HG02571 (cell line): ENCODE measurements around the gene TMEM72.

ENCODE experiments used
- ATAC-seq: cut with Tn5 transposase; IDR thresholded peaks from one replicate; pipeline ENCODE4 v1.9.1; 2021; ENCODE audit warnings: mild to moderate bottlenecking, moderate library complexity; ENCODE audit not compliant: unreplicated experiment

The TMEM72 gene

DNA sequence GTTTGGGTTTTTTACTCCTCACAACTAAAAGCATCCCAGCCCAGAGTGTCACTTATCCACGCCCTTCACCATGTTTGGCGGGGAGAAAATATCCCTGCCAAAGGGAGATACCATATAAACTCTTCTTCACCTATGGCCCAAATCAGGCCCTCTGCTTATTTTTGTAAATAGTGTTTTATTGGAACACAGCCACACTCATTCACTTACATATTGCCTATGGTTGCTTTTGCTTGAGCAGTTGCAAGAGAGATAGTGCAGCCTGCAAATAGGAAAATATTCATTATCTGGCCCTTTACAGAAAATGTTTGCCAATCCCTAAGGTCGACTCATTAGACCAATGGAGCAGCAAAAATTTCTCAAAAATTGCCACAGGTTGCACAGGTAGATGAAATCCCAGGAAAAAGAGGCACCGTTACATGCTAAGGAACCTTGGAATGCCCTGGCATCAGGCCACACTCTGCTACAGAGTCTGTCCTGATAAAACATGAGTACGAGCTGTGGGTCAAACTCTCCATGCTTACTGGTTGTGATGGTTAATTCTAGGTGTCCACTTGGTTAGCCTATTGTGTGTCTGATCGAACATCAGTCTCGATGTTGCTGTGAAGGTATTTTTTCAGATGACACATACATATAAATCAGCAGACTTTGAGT, 40.6 kb downstream of the TMEM72 start:
- no peak for ATAC-seq

DNA sequence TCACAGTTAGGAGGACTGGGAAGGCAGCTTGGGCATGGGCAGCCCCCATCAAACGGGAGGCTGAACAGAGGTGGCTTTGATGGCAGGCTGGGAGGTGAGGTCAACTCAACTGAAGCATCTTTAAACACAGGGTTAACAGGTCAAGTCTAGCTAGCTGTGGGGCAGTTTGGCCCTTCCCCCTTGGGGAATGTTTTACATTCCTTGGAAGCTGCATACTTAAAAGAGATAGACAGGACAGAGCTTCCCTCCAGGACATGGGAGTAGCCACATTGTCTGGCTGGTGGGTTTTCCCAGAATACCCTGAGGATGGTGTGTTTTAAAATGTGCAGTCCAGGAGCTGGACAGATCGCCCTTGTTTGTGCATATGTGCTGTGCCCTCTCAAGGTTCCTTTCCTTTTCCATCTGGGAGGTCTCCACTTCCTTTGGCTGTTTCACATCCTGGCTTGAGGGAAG, 41.7 kb downstream of the TMEM72 start:
- no peak for ATAC-seq

DNA sequence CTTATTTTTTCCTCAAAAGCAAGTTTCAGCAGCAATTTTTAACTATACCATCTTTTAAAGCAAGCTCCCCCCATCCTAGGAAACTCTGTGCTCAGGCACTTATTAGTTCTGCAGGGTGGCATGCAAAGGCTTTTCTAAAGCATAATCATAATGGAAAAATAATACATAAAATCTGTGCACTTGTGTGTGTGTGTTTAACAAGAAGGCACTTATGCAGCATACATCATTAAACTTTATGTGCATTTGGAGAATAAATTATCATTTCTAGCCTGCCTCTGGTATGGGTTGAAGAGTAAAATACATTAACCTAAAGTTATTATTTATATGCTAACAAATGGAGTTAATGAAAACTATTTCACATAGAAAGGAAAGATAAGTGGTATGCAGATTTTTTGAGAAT, 42.9 kb downstream of the TMEM72 start:
- no peak for ATAC-seq

DNA sequence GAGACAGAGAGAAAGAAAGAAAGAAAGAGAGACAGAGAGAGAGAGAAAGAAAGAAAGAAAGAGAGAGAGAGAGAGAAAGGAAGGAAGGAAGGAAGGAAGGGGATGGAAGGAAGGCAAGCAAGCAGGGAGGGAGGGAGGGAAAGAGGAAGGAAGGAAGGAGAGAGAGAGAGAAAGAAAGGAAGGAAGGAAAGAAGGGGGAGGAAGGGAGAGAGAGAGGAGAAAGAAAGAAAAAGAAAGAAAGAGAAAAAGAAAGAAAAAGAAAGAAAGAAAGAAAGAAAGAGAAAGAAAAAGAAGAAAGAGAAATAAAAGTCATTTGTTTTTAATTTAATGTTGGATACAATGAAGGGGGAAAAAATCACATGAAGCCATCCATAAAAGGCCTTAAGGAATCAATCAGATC, 43.8 kb downstream of the TMEM72 start:
- no peak for ATAC-seq

DNA sequence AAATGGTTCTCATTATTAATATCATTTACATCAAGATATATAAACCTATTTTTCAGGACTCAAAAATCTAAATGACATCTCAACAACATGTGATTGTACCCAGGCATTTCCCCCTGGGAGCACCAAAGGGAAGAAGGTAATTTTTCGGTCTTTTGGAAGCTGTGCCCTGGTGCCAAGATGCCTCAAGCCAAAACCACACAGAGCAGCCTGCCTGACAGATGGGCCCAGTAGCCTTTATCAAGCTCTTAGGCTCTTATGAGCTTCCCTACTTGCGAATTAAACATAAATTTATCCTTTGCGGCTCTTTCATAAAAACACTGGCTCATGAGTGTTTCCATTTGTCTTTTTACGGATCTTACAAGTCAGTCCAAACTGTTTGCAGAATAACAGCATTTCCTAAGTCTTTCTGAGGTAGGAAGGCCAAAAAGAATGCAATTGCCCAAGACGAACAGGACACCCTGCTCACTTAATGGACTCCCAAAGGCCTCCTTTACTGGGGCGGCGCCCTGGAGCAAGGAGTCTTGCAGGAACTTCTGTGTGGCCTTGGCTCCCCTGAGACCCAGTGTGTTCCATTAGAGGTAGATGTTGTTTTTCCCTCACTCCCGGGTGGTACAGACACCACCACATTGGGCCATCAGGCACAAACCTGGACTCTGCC, 44.4 kb downstream of the TMEM72 start:
- no peak for ATAC-seq

DNA sequence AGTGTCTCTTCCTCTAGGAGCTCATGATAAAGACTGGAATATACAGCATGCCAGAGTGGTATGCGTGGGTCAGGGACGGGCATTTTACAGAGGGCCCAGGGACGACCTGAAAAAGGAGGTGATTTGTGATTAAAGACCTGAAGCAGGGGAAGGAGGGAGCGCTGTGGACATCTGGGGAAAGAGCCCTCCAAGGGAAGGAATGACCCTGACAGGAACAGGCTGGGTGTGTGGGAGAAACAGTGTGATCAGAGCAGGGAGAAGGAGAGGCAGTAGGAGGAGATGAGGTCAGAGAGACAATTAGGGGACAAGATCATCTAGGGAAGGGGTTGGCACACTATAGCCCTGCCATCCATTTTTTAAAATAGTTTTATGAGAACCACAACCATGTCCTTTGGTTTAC, 45.1 kb downstream of the TMEM72 start:
- no peak for ATAC-seq

DNA sequence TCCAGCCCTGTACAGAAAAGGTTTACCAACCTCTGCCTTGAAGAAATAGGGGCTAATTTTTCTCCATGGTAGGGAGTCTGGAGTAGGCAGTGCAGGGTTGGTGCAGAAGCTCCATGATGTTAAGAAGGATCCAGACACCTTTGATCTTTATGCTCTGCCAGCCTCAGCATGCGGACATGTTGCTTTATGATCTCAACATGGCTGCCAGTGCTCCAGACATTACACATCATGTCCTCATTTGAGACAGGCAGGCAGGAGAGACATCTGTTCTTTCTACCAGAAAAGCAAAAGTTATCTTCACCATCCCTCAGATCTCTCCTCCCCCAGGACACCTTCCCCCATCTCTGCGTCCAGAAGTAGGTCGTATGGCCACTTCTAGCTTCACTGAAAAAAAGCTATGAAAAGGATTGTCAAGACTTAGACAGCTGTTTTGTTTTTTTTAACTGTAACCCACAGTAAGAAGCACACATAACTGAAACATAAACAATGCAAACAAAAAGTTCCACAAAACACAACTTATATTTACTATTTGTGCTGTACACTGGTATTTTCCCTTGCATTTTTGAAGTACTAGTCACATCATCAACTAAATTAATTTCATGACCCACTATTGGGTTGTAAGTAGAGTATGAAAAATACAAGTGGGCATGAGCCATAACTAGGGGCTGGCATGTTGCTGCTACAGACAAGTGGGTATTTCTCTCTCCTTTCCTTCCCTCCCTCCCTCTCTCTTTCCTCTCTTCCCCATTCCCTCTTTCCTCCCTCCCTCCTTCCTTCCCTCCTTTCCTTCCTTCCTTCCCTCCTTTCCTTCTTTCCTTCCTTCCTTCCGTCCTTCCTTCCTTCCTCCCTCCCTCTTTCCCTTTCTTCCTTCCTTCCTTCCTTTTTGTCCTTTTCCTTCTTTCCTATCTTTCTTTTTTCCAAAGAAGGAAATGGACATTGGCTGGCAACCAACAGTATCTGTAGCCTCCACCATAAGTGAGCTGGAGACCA, 45.9 kb downstream of the TMEM72 start:
- ATAC-seq = no peak

DNA sequence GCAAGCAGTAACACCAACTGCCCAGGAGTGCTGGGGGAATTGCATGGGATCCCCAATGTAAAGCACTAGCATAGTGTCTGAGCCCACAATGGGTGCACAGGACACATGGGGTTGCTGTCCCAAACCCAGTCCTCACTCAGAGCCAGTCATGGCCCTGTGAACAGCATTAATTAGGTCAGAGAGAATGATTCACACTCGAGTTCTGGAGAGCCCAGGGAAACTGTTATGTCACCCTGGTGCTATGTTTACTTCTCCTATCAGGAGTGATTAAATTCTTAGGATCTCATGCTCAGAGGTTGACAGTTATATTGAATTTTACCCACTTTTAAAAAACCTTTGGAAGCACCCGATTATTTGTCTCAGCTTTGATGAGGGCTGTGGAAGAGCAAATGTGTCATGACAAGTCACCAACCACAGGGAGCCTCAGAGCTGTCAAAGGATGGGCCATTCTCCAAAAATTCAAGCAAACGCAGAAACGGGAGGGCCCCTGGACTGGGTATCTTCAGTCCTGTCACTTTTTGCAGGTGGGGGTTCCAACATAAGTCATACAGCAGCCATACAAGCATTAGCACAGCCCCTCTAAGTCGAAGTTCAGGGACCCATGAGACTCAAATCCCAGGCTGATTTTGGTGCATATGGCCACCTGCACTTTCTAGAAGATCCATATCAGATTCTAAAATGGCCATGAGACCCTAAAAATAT, 47.2 kb downstream of the TMEM72 start:
- no peak for ATAC-seq

DNA sequence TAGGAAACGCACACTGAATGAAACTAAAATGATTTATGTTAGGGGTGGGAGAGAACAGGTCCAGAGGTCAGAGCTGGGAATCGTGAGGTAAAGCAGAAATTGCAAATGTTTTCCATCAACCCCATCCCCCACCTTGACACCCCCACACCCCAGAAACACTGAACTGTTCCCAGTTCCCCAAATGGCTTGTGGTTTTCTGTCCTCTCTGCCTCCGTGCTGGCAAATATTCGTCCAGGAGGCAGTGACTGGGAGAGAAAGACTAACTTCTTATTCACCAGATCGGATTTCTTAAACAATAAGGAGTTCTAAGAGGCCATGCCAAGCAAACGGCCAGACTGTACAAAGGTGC, 47.7 kb downstream of the TMEM72 start:
- no peak for ATAC-seq

DNA sequence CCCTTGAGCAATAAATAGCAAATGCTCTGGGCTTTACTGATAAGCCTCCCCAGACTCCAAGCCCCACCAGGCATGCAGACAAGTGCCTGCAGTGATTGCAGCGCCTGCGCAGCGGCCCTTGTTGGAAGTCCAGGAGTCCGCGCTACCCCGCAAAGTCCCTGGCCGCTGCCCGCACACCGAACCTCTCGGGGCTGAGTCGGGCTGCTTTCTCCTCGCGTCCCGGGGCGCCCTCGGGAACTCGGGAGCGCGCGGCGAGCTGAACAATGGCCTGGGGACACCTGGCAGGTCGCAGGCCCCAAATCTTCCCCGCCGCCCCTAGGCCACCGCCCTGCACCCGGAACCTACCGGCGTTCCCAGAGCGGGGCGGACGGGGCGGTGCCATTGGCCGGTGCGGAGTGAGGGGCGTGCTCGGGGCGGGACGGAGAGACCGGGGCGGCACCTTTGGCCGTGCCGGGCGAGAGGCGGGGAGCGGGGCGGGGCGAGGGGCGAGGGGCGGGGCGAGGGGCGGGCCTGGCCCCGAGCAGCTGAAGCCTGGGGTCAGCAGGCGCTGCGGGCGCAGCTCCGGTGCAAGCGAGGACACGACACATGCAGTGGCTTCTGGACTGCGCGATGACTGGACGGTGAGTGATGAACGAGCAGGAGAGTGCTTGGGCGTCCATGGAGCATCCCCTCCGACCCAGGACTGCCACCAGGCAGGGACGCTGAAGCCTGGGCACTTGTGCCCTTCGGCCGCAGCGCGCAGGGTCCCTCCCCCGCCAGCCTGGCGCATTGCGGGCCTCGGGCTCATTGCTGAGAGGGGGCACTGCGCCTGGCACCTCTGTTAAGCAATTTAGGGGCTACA, 48.3 kb downstream of the TMEM72 start, which contains the start of gene RASSF4:
Gene RASSF4 (plus strand): TSS at position 556 of the 841 bp plus-strand sequence. CDS start 10,401 bp downstream, outside the sequence.
- ATAC-seq = peak; percentile 96

DNA sequence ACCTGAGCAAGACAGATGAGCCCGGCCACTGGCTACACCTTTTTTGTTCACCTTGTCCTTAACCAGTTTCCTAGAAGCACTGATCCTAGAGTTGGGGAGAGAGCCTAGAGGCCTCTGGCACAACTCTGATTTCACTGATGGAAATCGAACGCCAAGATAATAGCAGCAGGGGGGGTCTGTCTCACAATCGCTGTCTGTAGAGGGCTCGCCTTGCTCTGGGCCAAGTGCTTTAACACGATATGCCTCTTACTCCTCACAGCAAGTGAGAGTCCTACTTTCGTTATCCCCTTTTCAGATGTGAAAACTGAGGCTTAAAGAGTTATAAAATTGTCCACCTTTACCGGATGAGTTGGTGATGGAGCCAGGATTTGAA, 48.9 kb downstream of the TMEM72 start:
- ATAC-seq = no peak

DNA sequence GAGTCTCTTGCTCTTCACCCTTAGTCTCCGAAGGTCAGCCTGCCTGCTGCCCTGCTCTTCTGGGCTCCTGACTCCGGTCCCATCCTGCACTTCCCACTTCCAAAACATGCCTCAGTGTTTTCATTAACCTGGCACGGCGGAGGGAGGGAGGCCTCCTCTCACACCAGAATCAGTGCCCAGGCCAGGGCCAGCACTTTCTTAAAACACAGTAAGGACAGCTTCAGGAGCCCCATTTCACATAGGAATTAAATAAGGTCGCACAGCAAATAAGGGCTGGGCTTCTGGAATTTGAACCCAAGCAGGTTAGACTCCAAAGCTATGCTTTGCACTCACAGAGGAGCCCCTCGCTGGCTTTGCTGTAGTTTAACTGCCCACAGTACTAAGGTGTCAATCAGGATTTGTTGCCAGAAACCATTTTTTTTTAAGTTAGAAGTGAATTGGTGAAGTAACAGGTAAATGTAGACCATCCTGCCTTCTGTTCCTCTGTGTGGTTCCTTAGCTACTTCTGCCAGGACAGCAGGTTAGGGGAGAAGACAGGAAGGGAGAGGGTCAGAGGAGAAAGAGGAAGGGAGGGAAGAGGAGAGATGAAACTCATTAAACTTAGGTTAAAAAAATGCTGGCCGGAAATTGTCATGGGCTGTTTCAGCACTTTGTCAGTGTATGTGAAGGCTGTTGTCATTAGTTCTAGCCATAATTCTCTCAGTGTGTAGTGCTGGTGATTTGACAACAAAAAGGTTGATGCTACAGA, 49.5 kb downstream of the TMEM72 start:
- ATAC-seq = no peak

DNA sequence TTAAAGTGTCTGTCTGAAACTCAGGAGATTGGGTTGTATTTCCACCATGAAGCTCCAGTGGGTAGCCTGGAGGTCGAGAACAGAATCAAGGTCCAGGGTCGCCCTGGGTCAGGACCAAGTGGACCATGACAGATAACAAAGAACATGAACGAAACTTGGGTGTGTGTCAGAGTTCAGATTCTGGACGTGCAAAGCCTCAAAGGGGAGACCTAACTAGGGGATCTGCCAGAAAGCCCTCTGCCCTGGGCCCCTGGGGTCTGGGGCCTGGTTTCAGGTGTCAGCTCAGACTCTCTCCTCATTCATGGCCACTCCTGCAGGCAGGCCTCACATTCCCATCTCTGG, 50.1 kb downstream of the TMEM72 start:
- ATAC-seq = no peak

DNA sequence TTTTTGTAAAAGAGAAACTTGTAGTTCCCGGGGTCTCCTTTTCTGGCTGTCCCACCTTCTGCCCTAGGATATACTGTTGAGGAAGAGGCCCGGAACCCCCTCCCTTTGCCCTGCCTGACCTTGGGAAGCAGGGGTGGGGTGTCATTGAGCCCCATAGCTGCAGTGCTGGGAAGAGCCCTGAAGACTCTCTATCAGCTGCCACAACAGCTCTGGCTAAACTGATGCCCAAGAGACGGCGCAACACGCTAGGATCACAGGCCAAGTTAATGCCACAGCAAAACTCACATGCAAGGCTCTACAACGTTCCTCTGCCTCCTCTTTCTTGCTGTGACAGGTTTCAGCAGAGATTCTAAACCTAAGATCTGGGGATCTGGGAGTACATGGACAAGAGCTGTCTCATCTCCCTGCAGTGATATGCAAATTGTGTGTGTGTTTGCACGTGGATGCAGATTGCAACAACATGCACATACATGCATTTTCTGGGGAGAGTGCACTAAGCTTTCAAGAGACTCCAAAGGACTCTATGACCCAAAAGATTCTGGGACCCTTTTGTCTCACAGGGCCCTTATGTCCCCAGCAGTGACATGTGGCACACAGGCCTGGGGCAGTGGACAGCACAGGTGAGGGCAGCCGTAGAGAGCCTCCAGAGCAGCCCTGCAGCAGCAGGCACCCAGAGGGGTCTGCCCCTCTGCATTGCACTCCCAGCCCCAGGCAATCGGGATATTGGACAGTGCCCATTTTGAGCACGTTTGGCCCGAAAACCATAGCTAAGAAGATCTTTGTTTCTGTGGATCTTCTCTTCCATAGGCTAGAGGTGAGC, 51.0 kb downstream of the TMEM72 start:
- ATAC-seq = no peak

DNA sequence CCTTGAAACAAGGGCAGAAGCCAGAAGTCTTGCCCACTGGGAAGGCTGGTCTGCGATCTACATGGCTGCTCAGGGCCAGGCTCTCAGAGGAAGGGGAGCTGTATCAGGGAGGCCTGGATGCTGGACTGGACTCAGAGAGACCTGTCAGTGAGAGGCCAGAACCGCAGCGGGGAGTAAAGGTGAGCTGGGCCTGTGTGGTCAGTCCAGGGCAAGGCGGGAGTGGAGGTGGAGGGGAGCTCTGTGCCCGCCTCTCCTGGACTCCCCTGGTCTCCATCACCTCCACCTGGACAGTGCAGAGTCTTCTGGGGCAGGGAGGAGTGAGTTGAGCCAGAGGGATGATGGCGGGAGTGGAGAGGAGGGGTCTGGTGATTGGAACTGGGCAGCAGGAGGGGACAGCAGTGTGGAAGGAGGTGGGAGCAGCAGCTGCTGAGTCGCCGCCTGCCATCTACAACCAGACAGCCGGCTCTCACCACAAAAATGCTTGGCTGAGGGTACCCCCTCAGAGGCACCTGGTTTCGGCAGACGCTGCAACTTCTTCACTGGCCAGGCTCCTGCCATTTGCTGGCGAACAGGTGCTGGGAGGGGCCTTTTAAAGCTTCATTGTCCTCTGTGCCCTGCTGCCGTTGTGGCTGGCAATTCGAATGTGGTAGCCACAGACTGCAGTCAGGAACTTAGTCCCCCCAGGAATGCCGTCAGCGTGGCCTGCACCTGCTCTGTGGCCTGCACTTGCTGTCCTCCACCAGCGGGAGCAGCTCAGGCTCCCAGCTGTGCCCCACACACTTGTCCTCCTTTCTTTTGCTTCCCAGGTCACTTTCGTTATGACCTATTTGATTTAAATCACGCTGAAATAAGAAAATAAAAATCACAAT, 52.0 kb downstream of the TMEM72 start:
- no peak for ATAC-seq

DNA sequence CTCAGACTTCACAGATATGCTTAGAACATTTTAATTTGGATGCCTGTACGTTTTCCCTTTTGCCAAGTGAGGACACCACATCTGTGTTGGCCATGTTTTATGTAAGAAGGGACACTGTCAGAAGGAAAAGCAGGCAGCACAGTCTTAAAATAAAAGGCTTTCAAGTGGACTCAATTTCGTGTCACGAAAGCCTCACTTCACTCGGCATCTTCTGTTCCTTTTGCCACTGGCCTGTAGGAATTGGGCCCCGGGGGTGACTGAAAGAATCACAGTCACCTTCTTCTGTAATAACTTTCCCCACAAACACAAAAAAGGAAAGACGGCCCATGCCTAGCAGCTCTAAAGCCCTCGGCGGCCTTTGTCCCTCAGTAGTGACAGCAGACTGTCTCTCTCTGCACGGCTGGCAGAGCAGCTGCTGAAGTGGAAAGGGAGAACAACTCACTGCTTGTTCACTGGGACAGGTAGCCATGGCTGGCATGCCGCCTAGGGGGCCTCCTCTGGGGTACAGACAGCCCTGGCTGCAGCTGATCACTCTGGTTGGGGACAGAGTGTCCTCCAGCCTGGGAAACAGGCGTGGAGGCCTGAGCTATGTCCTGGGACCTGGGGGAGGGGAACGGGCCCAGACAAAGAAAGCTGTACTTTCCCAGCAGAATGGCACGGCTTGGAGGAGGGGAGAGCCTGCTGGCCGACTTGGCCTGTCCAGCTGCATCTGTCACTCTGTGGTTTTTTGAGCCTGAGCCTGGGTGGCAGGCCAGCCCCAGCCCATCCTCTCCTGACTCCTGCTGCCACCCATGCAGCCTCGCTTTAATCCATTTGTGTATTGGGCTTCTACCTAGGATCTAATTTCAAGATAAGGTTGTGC, 52.9 kb downstream of the TMEM72 start:
- ATAC-seq = no peak

DNA sequence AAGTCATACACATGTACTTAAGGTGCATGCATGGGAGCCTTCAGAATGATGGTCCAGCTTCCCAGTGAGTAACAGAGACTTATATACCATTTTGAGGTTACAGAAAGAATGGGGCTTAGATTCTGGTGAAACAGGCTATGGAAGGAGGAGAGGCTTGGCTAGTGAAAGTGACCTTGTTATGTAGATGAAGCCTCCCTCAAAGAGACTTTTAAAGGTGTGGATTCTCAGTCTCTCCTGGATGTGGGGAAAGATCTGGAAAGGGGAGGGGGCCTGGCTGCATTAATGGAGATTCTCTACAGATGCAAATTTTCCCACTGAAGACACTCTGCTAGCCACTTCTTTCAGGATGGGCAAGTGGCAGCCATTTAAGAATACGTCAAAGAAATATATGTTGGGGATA, 54.0 kb downstream of the TMEM72 start:
- no peak for ATAC-seq
